ENCODE measurements around the gene NHLRC1. TPM values are rescaled to one million over a fixed set of nuclear protein-coding genes. Genes with fewer than 3 reads are reported as not detected.

NHLRC1 gene
- total and polyA plus RNA-seq, 2 of the 8 experiments (the other 6 are each of a cell fraction or from before 2014, with no cell fraction given), result 0.57 to 0.58 TPM

DNA sequence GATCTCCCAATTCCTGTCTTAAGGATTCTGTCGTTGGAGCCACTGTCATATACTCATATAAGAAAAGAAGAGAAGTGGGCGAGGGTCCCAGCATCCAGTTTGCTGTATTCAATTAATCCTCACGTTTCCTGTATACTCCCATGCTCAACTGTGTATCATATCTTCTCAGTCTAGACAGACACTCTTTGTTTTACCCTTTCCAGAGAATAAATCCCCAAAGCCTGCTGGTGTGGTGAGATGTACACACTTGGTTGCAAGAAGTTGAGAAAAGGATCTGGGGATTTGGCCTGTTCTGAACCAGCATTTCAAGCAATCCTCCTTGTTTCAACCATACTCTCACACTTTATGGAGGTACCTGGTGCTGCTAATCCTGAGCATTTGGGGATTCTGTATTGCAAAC lies 29.3 kb upstream of the NHLRC1 start:
- H3K36me3 ChIP-seq (ENCODE audit: control insufficient read depth in 2 of 4, insufficient read depth in 4 of 4, low read length in 3 of 4), result peaks cover 0 to 8% (median 0%) of the 10 kb centered on the region in 4 experiments; a peak in 2 of 8 replicates
- peaks cover 1% of the 10 kb centered on the region; the same call in 1 of the 2 replicates for H3K23me2 ChIP-seq (ENCODE audit: low read depth, low read length)
- H3K4me2 ChIP-seq (ENCODE audit: insufficient read depth in 1 of 2, low read depth in 2 of 2, low read length in 2 of 2), result no peak overlapping the region
- TF ChIP-seq CTBP2 (IDR thresholded peaks at IDR 0.05; ENCODE audit: borderline replicate concordance, insufficient read depth, insufficient read length, low read length) (no peak), BCL11A (IDR thresholded peaks at IDR 0.05; ENCODE audit: low read depth in 2 of 2, low read length in 2 of 2) (no peak), CBX8 (IDR thresholded peaks at IDR 0.05; ENCODE audit: borderline replicate concordance, low read depth, low read length) (no peak), GTF2F1 (IDR thresholded peaks at IDR 0.05; ENCODE audit: borderline replicate concordance, low read depth, low read length) (no peak), PHF8 (conservative IDR thresholded peaks at IDR 0.05; ENCODE audit: low read depth, low read length) (no peak), SAP30 (IDR thresholded peaks at IDR 0.05; ENCODE audit: insufficient read depth, insufficient replicate concordance, low read length) (no peak), RNF2 (IDR thresholded peaks at IDR 0.05; ENCODE audit: borderline replicate concordance, low read depth, low read length, missing control alignments, poor library complexity, severe bottlenecking) (no peak), EP300 (IDR thresholded peaks at IDR 0.05; ENCODE audit: borderline replicate concordance in 1 of 2, low read depth in 2 of 2, low read length in 2 of 2) (no peak), TEAD4 (IDR thresholded peaks at IDR 0.05; ENCODE audit: low read depth, low read length) (no peak), POLR2AphosphoS5 (IDR thresholded peaks at IDR 0.05; ENCODE audit: low read depth, low read length) (no peak), SIX5 (IDR thresholded peaks at IDR 0.05; ENCODE audit: low read depth, low read length) (no peak)
- TF ChIP-seq, protein P1, sequence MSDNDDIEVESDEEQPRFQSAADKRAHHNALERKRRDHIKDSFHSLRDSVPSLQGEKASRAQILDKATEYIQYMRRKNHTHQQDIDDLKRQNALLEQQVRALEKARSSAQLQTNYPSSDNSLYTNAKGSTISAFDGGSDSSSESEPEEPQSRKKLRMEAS (IDR thresholded peaks at IDR 0.05), result no peak
- peaks cover 0 to 3% (median 1%) of the 10 kb centered on the region in 4 experiments; a peak in 2 of 7 replicates for H3K4me1 ChIP-seq (replicated peaks in 1 of 4; ENCODE audit: control insufficient read depth in 3 of 4, insufficient read depth in 4 of 4, low read length in 3 of 4)
- no peak overlapping the region for H3K14ac ChIP-seq (ENCODE audit: insufficient read length)
- H3K27ac ChIP-seq (ENCODE audit: low read depth, low read length), result no peak overlapping the region
- H3K9me3 ChIP-seq (ENCODE audit: insufficient read depth in 2 of 2, low read depth in 1 of 2, low read length in 1 of 2), result no peaks in the 10 kb centered on the region
- H2AK5ac ChIP-seq (ENCODE audit: low read depth, low read length), result no peak overlapping the region
- no peak overlapping the region for H2BK12ac ChIP-seq (ENCODE audit: low read depth, low read length)
- no peak overlapping the region for H3K9ac ChIP-seq (replicated peaks in 1 of 4; ENCODE audit: extremely low read depth in 1 of 4, low read depth in 3 of 4, low read length in 3 of 4)
- no peak overlapping the region for H4K5ac ChIP-seq (ENCODE audit: insufficient read length, low read depth, low read length)
- H2BK20ac ChIP-seq (ENCODE audit: low read length), result no peak overlapping the region
- no peaks in the 10 kb centered on the region for H4K20me1 ChIP-seq (replicated peaks in 1 of 2; ENCODE audit: control insufficient read depth in 1 of 2, insufficient read depth in 2 of 2, low read length in 2 of 2)
- no peak overlapping the region for H4K91ac ChIP-seq (replicated peaks; ENCODE audit: insufficient read length, low read length)
- CTCF ChIA-PET (ENCODE audit: partially characterized antibody), result no interaction called here
- POLR2A ChIA-PET (ENCODE audit: partially characterized antibody), result interaction anchor here (0.6 to 1.4 kb wide), 3 partner anchors 177 to 819 kb away, joined by 3 to 6 read pairs (median 3); partner anchors contain the start of gene NUP153
- H3K18ac ChIP-seq (ENCODE audit: extremely low read depth, low read length), result no peak overlapping the region
- H3K27me3 ChIP-seq (replicated peaks in 1 of 4; ENCODE audit: control insufficient read depth in 3 of 4, extremely low read depth in 1 of 4, insufficient read depth in 3 of 4, low read length in 3 of 4), result no peaks in the 10 kb centered on the region
- no peak overlapping the region for H2AFZ ChIP-seq (ENCODE audit: low read length)
- H3K79me2 ChIP-seq (ENCODE audit: control insufficient read depth in 1 of 2, insufficient read depth in 2 of 2, low read length in 2 of 2), result no peaks in the 10 kb centered on the region
- no peak overlapping the region for H2BK15ac ChIP-seq (ENCODE audit: low read length)
- H2BK120ac ChIP-seq (replicated peaks; ENCODE audit: low read depth, low read length), result no peak overlapping the region
- no peak overlapping the region for H3K23ac ChIP-seq (ENCODE audit: insufficient read length)
- H3K4me3 ChIP-seq (ENCODE audit: extremely low read depth in 1 of 4, insufficient read depth in 2 of 4, low read depth in 3 of 4, low read length in 4 of 4), result no peak overlapping the region
- H4K8ac ChIP-seq (ENCODE audit: extremely low read depth, insufficient read depth, low read length), result no peak overlapping the region
- no peak for FAIRE-seq
- no peaks in the 10 kb centered on the region for H3K79me1 ChIP-seq (ENCODE audit: low read depth, low read length)
- 85% methylated on average over 3 of the region's 3 CpGs; no CpG with 5 or more reads in 1 of the 2 experiments for WGBS, 2 experiments (ENCODE audit: extremely low coverage in 1 of 2, insufficient coverage in 1 of 2, insufficient read length in 1 of 2, insufficient replicate concordance in 2 of 2, low coverage in 1 of 2, low lambda C conversion rate in 2 of 2, missing lambda C conversion rate in 1 of 2)
- no peak overlapping the region for H3K56ac ChIP-seq (replicated peaks; ENCODE audit: insufficient read length, low read depth, low read length)
- H3K4ac ChIP-seq (replicated peaks; ENCODE audit: insufficient read length, low read depth, low read length), result no peak overlapping the region
- no peak for DNase-seq (ENCODE audit: low read depth in 1 of 2, low spot score in 2 of 2)
- no peak overlapping the region for H2BK5ac ChIP-seq (ENCODE audit: low read depth, low read length)
